Stimulated activated CD8-positive, alpha-beta memory T cell treated with anti-CD3 and anti-CD28 coated beads, Interleukin-15, amount 100 ng/mL, for 48 hours (primary cell): ENCODE results near the gene SNAPC2.
A peak's percentile ranks its signal among the peaks of the same experiment; 100 is the strongest.
"Not testable (repeated sequence)": the region's sequence is repeated elsewhere in the genome, so short reads cannot be mapped to it uniquely, and the experiment has no call there.

ENCODE experiments used
- DNase-seq, 2 donors: peaks; one replicate each; pipeline ENCODE4 v3.0.0-alpha.2; 2020; ENCODE audit warnings: low read depth in 2 of 2

SNAPC2 gene

DNA sequence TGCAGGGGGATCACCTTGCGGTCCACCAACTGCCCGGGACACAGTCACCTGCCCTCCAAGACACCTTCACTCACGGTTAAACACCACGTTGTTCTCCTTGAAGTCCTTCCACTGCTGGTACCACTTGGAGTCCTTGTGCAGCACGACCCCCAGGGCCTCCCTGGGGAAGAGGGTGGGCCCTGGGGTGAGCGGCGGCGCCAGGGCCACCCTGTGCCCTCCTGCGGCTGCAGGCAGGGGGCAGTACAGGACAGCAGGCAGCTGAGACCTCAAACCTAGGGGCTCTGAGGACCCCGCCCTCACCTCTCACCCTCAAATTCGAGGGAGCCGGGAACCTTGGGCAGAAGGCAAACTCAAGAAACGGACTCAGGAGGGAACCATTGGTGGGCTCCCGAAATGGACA, 13.3 kb downstream of the SNAPC2 start:
- no peak for DNase-seq

DNA sequence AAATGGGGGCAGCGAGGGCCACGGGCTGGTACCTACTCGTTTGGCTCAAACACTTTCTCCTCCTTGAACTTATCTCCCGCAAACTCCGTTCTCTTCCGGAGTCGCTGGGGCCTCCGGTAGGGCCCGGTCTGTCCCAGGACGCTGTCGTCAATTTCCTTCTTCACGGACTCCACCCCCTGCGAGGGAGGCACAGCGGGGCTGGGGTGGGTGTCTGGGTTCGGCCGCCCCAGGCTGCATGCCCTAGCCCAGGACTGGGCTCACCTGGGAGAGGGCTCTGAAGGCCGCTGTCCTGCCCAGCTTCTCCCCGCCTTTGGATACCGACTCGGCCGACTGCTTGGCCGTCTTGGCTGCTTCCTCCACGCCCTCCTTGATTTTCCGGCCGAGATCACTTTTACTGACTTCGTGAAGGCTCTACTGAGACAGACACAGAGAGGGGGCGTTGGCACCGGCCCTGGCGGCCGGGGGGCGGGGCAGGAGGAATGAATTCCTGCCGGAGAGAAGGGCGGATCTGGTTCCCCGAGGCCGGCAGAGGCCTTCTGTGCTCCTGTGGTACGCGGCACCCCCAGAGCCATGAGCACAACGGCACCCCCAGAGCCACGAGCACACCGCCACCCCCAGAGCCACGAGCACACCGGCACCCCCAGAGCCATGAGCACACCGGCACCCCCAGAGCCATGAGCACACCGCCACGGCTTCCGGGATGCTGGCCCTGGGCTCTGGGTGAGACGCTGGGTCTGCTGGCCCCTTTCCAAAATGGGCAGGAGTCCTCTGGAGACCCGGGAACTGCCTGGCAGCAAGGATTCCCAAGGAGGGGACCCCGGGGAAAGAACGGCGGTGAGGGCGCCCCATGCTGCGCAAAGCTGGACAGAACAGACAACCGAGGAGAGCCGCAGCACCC, 13.9 kb downstream of the SNAPC2 start:
- no peak for DNase-seq

DNA sequence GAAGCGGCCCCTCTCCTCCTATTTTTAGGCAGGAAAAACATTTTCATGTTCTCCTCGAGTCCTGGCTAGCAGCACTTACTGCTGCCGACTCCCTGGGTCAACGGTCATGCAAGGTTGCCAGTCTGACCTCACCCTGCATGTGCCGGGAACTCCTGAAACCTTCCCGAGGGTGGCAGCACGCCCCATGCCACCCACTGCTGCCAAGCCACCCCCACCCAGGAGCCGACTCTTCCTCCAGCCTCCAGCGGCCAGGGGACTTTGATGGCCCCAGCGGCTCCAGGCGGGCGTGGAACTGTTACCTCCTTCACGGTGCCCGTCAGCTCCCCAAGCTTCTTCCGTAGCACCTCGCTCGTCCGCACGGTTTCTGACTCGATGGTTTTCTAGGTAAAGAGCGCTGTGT, 14.6 kb downstream of the SNAPC2 start:
- no peak for DNase-seq

DNA sequence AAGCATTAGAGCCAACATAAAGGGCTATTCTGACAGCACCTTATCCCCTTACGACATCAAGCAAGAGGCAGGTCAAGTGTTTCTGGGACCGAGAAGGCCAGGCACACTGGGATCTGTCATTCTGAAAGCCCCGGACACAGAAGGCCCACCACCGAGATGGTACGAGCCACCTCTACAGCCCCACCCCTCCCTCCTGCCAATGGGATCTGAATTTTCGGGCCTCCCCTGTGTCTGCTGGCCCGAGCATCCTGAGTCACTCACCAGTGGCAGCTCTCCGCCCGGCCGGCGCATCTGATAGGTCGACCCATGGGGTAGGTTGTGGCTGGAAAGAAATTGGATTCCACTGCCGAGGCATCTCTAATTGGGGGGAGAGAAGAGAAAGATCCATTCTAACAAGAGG, 20.7 kb downstream of the SNAPC2 start:
- no peak for DNase-seq

DNA sequence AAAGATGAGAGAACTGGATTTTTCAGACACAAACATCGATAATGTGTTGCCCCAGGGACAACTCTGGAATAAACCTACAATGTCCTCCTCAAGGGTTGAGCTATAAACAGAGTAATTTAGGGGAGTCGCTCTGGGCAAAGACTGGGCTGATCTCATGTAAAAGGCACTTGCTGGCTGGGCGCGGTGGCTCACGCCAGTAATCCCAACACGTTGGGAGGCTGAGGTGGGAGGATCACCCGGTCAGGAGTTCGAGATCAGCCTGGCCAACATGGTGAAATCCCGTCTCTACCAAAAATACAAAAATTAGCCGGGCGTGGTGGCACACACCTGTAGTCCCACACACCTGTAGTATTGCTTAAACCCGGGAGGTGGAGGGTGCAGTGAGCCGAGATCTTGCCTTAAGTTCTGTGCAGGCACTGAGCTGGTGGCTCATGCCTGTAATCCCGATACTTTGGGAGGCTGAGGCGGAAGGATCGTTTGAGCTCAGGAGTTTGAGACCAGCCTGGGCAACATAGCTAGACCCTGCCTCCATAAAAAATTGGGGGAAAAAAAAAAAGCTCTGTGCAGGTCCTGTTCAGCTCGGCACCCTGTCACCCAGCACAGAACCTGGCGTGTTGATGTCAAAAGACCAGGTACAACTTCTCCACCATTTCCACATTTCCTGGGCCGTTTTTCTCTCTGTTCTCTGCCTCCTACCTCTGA, 21.9 kb downstream of the SNAPC2 start:
- no peak for DNase-seq

DNA sequence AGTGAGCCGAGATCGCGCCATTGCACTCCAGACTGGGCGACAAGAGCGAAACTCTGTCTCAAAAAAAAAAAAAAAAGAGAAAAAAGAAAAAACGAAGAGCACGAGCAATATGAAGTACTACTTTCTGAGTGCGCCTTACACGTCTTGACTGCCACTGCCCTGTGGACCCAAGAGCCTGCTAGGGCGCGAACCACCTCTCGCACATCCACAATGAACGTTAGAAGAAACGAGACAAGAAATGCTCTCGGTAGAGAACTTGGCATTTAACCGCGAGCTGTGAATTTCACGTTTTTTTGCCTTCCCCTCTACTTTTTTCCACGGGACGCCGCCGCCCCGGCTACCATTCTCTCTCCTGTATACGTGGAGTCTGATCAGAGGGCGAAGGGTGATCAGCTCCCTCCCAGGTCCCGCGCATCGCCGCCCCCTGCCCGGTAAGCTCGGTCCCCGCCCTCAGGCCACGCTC, 22.9 kb downstream of the SNAPC2 start:
- DNase-seq, result no peak

DNA sequence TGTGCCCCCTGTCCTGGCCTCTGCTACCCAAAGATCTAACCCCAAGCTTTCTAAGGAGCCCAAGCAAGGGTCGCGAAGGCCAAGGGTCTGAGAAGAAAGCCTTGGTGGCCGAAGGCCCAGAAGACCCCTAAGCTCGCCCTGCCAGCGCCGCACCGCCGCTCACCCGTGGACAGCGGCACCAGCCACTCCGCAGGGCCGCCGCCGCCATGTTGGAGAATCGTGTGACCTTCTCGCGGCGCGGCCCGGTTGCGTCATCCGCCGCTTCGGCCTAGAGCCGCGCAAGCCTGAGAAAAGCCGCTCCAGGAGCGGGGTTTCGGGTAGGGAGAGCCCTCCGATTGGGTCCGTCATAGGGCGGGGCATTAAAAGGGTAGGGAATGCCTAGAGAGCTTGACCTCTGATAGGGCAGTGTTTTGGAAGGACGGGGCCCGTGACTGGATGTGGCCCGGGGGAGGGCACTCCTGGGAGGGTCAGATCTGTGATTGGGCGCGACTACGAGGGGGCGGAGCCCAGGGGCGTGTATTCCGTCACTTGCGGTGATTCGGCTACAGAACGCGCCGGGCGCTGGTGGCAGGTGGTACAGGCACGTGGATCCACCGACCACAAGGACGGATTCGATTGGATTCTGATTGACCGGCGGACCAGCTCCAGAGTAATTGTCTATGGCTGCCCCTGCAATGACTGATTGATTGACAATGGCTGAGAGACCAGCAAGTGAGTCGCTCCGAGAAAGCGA, 23.5 kb downstream of the SNAPC2 start, which contains the start of gene TIMM44:
Gene TIMM44 (minus strand): TSS at position 223 of the 733 bp plus-strand sequence. CDS start 15 bp downstream, at position 208.
- DNase-seq, result peak; percentile 97 to 98

DNA sequence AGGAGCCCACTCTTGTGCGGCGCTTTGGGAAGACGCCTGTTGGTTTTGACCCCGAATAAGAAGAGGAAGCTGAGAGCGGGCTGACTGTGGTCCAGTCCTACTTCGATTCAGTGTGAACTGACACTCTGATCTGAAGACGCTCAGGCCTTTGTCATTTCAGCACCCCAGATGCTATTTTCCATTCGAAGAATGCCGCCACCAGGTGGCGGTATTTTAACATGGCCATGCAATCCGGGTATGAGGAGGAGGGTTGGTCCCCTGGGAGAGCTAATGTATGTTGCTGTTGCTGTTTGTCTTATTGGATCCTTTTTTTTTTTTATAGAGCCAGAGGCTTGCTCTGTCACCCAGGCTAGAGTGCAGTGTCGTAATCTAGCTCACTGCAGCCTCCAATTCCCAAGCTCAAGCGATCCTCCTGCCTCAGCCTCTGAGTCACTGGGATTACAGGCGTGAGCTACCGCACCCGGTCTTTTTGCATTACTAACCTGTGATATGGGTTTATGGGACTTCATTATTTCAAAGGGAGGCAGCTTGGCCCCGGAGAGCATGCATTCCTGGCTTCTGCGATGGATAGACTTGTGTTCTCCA, 24.1 kb downstream of the SNAPC2 start:
- peak; percentile 68 to 74 for DNase-seq

DNA sequence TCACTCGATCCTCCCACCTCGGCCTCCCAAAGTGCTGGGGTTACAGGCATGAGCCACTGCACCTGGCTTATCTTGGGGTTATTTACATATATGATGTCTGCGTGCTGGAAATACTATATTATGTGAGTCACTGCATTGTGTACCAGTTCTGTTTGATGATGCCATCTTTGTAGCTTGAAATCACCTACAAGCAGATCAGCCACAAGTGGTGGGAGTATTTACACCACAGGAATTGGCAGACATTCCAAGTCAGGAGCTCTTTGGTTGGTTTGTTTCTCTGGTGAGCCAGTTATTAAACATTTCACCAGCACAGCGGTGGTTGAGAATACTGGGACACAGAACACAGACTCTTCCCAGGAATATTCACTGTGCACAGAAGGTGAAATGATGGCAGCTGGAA, 27.8 kb downstream of the SNAPC2 start:
- no peak for DNase-seq

DNA sequence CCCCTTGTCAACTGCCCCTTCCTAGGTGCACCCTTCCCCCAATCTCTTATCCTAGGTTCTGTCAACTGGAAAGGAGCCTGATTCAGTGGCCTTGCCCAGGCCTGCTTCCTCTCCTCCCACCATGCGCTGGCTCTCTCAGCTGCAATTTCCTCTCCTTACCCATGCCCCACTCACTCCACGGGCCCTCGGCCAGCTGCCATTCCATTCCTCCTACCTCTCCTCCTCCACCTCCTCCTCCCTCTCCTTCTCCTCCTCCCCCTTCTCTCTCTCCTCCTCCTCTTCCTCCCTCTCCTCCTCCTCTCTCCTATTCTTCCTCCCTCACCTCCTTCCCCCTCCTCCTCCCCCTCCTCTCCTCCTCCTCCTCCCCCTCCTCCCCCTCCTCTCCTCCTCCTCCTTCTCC, 32.9 kb downstream of the SNAPC2 start:
- DNase-seq, result no peak

DNA sequence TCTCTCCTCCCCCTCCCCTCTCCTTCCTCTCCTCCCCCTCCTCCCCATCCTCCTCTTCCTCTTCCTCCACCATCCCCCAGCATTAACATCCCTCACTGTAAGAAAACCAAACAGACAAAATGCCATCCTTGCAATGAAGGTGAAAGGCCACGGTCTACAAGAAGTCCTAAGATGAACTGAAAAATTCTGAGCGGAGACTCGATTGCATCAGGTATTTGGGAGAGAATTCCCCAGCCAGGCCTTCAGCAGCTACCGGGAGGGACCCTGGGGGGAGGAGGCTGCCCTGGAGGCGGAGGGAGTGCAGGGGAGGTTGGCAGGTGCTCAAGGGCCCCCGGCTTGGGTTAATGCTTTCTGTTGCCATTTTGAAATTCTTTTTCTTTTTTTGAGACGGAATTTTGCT, 33.4 kb downstream of the SNAPC2 start:
- DNase-seq, result no peak

DNA sequence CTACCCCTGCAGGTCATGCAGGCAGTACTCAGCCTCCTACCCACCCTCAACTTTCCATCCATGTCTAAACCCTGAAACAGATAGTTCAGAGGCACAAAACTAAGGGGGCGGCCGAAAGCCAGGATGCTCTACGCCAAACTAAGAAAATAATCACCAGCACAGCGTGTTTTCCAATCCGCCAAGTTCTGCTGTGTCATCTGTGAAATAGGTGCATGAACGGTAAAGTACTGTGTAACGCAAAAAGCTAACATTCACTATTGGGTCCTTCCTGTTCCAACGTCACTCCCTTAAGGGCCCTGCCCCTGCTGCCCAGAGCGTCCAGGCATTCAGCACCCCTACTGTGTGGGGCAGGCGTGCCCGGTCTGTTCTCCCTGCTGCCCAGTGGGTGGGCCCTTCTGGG, 35.6 kb downstream of the SNAPC2 start:
- DNase-seq, result no peak

DNA sequence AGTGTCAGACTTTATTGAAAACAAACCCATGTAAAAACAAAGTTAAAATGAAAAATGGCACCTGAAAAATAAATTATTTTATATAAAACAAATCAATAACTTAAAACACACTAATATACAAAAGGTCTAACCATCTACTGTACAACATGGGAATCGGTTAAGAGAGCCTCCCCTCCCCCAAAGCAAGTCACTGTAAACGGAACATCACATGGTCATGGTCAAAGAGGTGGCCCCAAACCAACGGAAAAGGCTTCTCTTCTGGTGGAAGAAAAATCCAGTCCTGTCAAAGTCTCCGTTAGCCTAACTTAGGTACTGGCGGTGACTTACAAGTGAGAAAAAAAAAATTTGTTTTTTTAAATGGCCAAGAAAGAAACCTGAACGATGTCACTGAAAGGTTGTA, 39.1 kb downstream of the SNAPC2 start:
- DNase-seq, result no peak

DNA sequence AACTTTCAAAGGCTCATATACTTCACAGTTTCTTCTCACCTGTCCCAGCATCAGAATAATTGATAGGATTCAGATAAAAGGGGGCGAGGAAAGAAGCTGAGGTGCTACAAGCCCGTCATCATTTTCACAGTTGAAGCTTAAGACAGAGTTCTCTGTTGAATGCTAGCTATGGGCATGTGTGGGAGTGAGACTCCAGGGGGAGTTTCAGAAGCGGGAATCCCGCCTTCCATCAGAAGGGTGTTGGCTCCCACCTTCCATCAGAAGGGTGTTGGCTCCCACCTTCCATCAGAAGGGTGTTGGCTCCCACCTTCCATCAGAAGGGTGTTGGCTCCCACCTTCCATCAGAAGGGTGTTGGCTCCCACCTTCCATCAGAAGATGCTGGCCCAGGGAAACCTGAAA, 40.9 kb downstream of the SNAPC2 start:
- DNase-seq, result not testable (repeated sequence)

DNA sequence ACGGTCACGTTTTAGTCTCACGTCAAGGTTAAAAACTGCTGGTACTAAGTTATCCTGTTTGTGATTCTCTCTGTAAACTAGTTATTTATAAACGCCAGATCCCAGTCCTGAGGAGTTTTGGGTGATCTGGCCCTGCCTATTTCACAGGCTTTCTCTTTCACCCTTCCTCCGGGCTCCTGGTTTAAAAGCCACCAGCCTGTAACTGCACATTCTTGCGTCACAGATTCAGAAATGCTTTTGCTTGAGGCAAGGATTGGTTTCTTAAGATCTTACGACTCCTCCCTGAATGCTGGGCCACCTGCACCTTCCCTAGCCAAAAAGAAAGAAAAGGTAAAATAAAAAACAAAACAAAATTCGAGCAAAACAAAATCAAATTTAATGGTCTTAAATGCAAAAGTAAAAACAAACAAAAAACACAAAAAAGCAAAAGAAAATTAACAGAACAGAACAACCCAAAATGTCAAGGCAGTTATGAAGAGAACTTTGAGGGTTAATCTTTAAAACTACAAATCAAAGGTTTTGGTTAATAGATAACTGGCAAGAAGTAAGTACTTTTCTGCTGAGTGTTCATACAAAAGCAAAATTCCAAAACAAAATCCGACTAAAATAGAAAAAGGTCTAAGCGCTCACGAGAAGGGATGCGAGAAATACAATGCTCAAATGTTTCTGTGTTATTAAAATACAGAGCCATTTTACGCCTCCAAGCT, 41.9 kb downstream of the SNAPC2 start:
- DNase-seq, result no peak

DNA sequence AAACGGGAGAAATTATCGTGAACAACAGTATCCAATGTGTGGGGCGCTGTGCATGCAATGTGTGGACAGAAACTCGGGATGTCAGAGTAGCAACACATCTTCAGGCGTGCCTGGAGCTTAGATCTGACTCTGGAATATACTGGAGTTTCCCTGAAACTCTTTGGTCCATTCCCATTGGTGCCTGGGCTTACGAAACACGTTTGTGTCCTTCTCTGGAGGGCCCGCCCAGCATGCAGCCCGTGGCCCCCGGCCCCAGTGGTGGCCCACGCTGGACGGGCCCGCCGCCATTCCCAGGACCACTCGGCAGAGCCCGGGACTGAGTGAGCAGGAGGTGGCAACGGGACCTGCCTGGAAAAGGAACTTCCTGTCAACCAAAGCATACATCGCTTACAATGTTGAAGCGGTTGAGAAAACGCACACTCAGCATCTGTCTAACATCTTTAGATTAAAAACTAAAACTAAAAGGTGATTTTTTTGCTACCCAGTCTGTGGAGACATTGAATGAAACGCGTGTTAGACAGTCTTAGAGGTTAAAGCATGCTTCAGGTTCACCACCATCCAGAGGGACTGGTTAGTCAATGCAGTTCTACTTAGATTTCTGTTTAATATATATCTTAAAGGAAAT, 42.6 kb downstream of the SNAPC2 start:
- no peak for DNase-seq

DNA sequence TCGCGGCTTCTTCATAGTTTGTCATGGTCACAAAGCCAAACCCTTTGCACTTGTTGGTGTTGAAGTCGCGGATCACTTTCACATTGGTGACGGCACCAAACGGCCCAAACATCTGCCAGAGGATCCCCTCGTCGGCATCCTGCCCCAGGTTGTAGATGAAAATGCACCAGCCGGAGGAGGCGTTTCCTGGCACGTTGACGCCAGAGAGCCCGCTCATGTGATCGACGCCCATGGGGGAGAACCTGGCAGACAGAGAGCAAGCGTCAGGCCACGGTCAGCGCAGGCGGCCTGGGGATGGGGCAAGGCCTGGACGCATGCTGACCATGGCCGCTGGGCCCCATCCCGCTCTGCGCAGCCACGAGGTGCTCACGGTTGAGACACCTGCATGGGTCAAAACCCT, 43.4 kb downstream of the SNAPC2 start:
- no peak for DNase-seq

DNA sequence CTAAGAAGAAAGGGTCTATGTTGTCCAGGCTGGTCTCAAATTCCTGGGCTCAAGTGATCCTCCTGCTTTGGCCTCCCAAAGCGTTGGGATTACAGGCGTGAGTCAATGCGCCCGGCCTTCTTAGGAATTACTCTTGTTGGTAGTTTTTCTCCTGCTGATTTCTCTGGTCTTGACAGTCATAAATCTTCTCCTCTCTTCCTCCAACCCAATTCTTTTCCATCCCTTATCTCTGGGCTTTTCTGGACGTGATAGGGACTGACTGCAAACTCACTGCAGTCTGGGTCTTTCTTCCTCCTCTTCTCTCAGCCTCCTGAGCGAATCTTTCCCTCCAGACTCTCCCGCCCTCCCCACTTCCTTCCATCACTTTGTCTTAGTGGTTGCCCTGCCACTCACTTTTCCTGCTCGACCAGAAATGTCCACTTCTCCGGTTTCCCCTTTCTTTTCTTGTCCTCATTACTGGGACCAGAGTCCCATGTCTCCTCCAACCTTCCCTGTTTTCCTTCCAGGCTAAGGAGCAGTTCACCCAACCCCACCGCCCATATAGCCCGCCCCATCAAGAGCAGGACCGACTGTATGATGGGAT, 45.2 kb downstream of the SNAPC2 start:
- no peak for DNase-seq

DNA sequence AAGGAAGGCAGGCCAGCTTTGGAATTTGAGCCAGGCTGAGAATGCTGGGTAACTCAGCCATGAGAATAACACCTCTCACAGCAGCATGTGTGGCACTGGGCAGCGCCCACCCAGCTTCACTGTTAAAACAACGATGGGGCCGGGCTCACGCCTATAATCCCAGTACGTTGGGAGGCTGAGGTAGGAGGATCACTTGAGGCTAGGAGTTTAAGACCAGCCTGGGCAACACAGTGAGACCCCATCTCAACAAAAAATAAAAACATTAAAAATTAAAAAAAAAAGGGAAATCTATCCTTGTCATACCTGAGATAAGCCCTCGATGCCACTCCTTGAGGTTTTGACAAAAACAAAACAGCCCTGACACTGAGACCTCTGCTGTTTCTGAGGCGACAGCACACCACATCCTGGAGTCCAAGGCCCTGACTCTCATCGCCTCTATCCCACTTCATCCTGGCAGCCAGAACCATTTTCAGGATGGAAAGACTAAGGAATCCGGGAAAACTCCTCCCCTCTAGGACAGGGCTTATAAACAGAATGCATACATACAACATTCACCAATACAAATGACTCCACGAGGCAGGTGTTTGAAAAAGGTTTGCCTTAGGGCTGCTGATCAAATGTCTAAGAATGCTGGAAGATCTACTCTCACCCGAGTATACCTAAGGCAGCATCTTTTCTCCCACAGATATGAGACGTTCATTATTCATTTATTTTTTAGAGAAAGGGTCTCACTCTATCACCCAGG, 46.0 kb downstream of the SNAPC2 start:
- DNase-seq, result no peak
